H9 (cell line): Measurements from ENCODE around the gene CAMKK1. TPM values are rescaled to one million over a fixed set of nuclear protein-coding genes. Genes with fewer than 3 reads are reported as not detected.

Source experiments
- DNase-seq: peaks from one replicate; pipeline ENCODE4 v3.0.0-alpha.2; 2017
- H2AFZ ChIP-seq: one replicate; pipeline ENCODE4 v1.6.1; 2013; ENCODE audit warnings: mild to moderate bottlenecking, low read length, control low read depth, moderate library complexity
- H2AK5ac ChIP-seq: 2 replicates; pipeline ENCODE4 v1.6.1; 2013; ENCODE audit warnings: low read length, control low read depth, mixed read lengths; ENCODE audit not compliant: insufficient read length
- H2BK120ac ChIP-seq: one replicate; pipeline ENCODE4 v1.6.1; 2013; ENCODE audit warnings: low read depth, mild to moderate bottlenecking, low read length, control low read depth, inconsistent platforms; ENCODE audit not compliant: poor library complexity, severe bottlenecking
- H2BK12ac ChIP-seq: 2 replicates; pipeline ENCODE4 v1.6.1; 2013; ENCODE audit warnings: low read length, control low read depth, mixed read lengths, low read depth; ENCODE audit not compliant: insufficient read length
- H2BK15ac ChIP-seq: 2 replicates; pipeline ENCODE4 v1.6.1; 2013; ENCODE audit warnings: low read depth, low read length, control low read depth
- H2BK20ac ChIP-seq: one replicate; pipeline ENCODE4 v1.6.1; 2013; ENCODE audit warnings: low read depth, mild to moderate bottlenecking, low read length, control low read depth, inconsistent platforms; ENCODE audit not compliant: poor library complexity, severe bottlenecking
- H2BK5ac ChIP-seq: 2 replicates; pipeline ENCODE4 v1.6.1; 2013; ENCODE audit warnings: low read length, control low read depth, mixed read lengths; ENCODE audit not compliant: insufficient read length
- H3K14ac ChIP-seq: 2 replicates; pipeline ENCODE4 v1.6.1; 2013; ENCODE audit warnings: low read length, control low read depth; ENCODE audit not compliant: insufficient read depth
- H3K18ac ChIP-seq: 2 replicates; pipeline ENCODE4 v1.6.1; 2013; ENCODE audit warnings: low read depth, mild to moderate bottlenecking, mixed read lengths, low read length, control low read depth; ENCODE audit not compliant: insufficient read length
- H3K23ac ChIP-seq: 2 replicates; pipeline ENCODE4 v1.6.1; 2013; ENCODE audit warnings: low read length, control low read depth, mixed read lengths, low read depth; ENCODE audit not compliant: insufficient read length
- H3K23me2 ChIP-seq: 2 replicates; pipeline ENCODE4 v1.6.1; 2013; ENCODE audit warnings: low read depth, mild to moderate bottlenecking, mixed read lengths, low read length, control low read depth; ENCODE audit not compliant: insufficient read length, poor library complexity, severe bottlenecking
- H3K27ac ChIP-seq: 2 replicates; pipeline ENCODE4 v1.5.1; 2013; ENCODE audit warnings: low read length, control low read depth, mixed read lengths, low read depth; ENCODE audit not compliant: insufficient read length
- H3K27me3 ChIP-seq: 2 replicates; pipeline ENCODE4 v1.6.1; 2013; ENCODE audit warnings: low read length, control low read depth, inconsistent platforms; ENCODE audit not compliant: insufficient read depth
- H3K4ac ChIP-seq: 2 replicates; pipeline ENCODE4 v1.6.1; 2013; ENCODE audit warnings: low read depth, mild to moderate bottlenecking, control low read depth, inconsistent platforms, low read length, moderate library complexity
- H3K4me1 ChIP-seq: 2 replicates; pipeline ENCODE4 v1.6.1; 2013; ENCODE audit warnings: low read length, control low read depth, inconsistent platforms; ENCODE audit not compliant: insufficient read depth
- H3K4me2 ChIP-seq: 2 replicates; pipeline ENCODE4 v1.6.1; 2013; ENCODE audit warnings: low read length, control low read depth, mixed read lengths; ENCODE audit not compliant: insufficient read length, insufficient read depth
- H3K56ac ChIP-seq: 2 replicates; pipeline ENCODE4 v1.6.1; 2013; ENCODE audit warnings: low read depth, mild to moderate bottlenecking, mixed read lengths, low read length, control low read depth; ENCODE audit not compliant: insufficient read length
- H3K79me1 ChIP-seq: 2 replicates; pipeline ENCODE4 v1.6.1; 2013; ENCODE audit warnings: low read depth, mild to moderate bottlenecking, moderate library complexity, low read length, control low read depth, inconsistent platforms; ENCODE audit not compliant: insufficient read depth, poor library complexity, severe bottlenecking
- H3K79me2 ChIP-seq: 2 replicates; pipeline ENCODE4 v1.6.1; 2013; ENCODE audit warnings: low read length, control low read depth, inconsistent platforms; ENCODE audit not compliant: insufficient read depth
- H3K9ac ChIP-seq: 2 replicates; pipeline ENCODE4 v1.6.1; 2013; ENCODE audit warnings: low read length, control low read depth, mixed read lengths; ENCODE audit not compliant: insufficient read length; ENCODE audit errors: extremely low read depth
- H3K9me3 ChIP-seq: one replicate; pipeline ENCODE4 v1.6.1; 2013; ENCODE audit warnings: low read depth, low read length, inconsistent platforms; ENCODE audit not compliant: control insufficient read depth
- H3T11ph ChIP-seq: one replicate; pipeline ENCODE4 v1.6.1; 2013; ENCODE audit warnings: mild to moderate bottlenecking, low read length, control low read depth, inconsistent platforms
- H4K20me1 ChIP-seq: one replicate; pipeline ENCODE4 v1.6.1; 2013; ENCODE audit not compliant: control insufficient read depth, insufficient read length, insufficient read depth
- H4K5ac ChIP-seq: 2 replicates; pipeline ENCODE4 v1.6.1; 2013; ENCODE audit warnings: low read depth, mild to moderate bottlenecking, mixed read lengths, low read length, control low read depth; ENCODE audit not compliant: insufficient read length
- H4K8ac ChIP-seq: replicated peaks from 2 replicates; pipeline ENCODE4 v1.6.1; 2013; ENCODE audit warnings: low read length, control low read depth, mixed read lengths, low read depth; ENCODE audit not compliant: insufficient read length
- H4K91ac ChIP-seq: 2 replicates; pipeline ENCODE4 v1.6.1; 2013; ENCODE audit warnings: low read depth, mild to moderate bottlenecking, moderate library complexity, mixed read lengths, low read length, control low read depth; ENCODE audit not compliant: insufficient read length
- H3K27ac Mint-ChIP-seq, 3 experiments: 2 replicates in 2 of 3; 3 replicates in 1 of 3; pipeline ENCODE4 v1.8.0; 2020 to 2021; ENCODE audit warnings: mixed read lengths in 3 of 3, mild to moderate bottlenecking in 1 of 3, moderate library complexity in 1 of 3
- H3K27me3 Mint-ChIP-seq: 2 replicates; pipeline ENCODE4 v1.8.0; 2021; ENCODE audit warnings: low read depth, mild to moderate bottlenecking, moderate library complexity, mixed read lengths
- H3K36me3 Mint-ChIP-seq, 3 experiments: 2 replicates in 2 of 3; 3 replicates in 1 of 3; pipeline ENCODE4 v1.8.0; 2020 to 2021; ENCODE audit warnings: low read depth in 3 of 3, mixed read lengths in 3 of 3; ENCODE audit not compliant: insufficient read depth in 1 of 3
- H3K4me1 Mint-ChIP-seq, 2 experiments: 2 replicates each; pipeline ENCODE4 v1.8.0; 2020; ENCODE audit warnings: mixed read lengths in 2 of 2
- H3K4me3 Mint-ChIP-seq, 2 experiments: 2 replicates in 1 of 2; 3 replicates in 1 of 2; pipeline ENCODE4 v1.8.0; 2020 to 2021; ENCODE audit warnings: mild to moderate bottlenecking in 2 of 2, mixed read lengths in 2 of 2, moderate library complexity in 1 of 2
- H3K9me3 Mint-ChIP-seq, 2 experiments: 2 replicates in 1 of 2; 3 replicates in 1 of 2; pipeline ENCODE4 v1.8.0; 2020; ENCODE audit warnings: mild to moderate bottlenecking in 2 of 2, mixed read lengths in 2 of 2, moderate library complexity in 1 of 2
- WGBS: extraction: QIAGEN DNeasy Blood & Tissue Kit; methylation state at CpG from one replicate; pipeline ENCODE4 v1.1.7; 2013; ENCODE audit warnings: missing lambda C conversion rate, low lambda C conversion rate, mixed read lengths; ENCODE audit not compliant: insufficient read length; ENCODE audit errors: extremely low coverage; 5-methylcytosine and 5-hydroxymethylcytosine counted together
- total RNA-seq: library from RNA; stranded (reverse); gene quantifications from 2 replicates; pipeline ENCODE4 v1.2.1, GENCODE V29; 2021
- TF ChIP-seq, protein P1 (sequence below): fragments of 200-600 bp; sonication (generic); conservative IDR thresholded peaks from 3 replicates; pipeline ENCODE4 v1.8.0; 2021; ENCODE audit warnings: antibody characterized with exemption, mild to moderate bottlenecking

Gene CAMKK1
- total RNA-seq, 1 experiment from 2014 or later: 6.7 TPM

- Mint-ChIP-seq H3K4me3 (no peak overlapping the region), H3K9me3 (no peaks in the 10 kb centered on the region), H3K27me3 (no peaks in the 10 kb centered on the region), H3K27ac (peak overlapping the region in 1 of 3 experiments; percentile 87; a peak in 2 of 7 replicates), H3K36me3 (no peaks in the 10 kb centered on the region), H3K4me1 (peaks cover 13 to 38% of the 10 kb centered on the region in 2 experiments; a peak in 3 of 4 replicates)
- Histone ChIP-seq H4K20me1 (no peaks in the 10 kb centered on the region), H3K14ac (no peak overlapping the region; the same call in 1 of the 2 replicates), H2BK12ac (no peak overlapping the region), H3K79me2 (no peaks in the 10 kb centered on the region), H3K27ac (no peak overlapping the region), H3K79me1 (no peaks in the 10 kb centered on the region), H2BK5ac (no peak overlapping the region), H2BK20ac (no peak overlapping the region), H2BK15ac (no peak overlapping the region), H3K27me3 (no peaks in the 10 kb centered on the region), H3K56ac (no peak overlapping the region), H3T11ph (no peak overlapping the region), H3K4me2 (no peak overlapping the region), H3K9me3 (no peaks in the 10 kb centered on the region), H3K4ac (no peak overlapping the region), H3K4me1 (no peaks in the 10 kb centered on the region), H2BK120ac (no peak overlapping the region), H4K5ac (no peak overlapping the region), H3K23me2 (no peaks in the 10 kb centered on the region), H4K91ac (no peak overlapping the region), H2AK5ac (no peak overlapping the region), H3K23ac (no peak overlapping the region), H4K8ac (no peak overlapping the region), H2AFZ (no peak overlapping the region), H3K18ac (no peak overlapping the region), H3K9ac (no peak overlapping the region)
- whole genome bisulfite sequencing: no CpG with 5 or more reads among the region's 40 CpGs
- TF ChIP-seq, protein P1, sequence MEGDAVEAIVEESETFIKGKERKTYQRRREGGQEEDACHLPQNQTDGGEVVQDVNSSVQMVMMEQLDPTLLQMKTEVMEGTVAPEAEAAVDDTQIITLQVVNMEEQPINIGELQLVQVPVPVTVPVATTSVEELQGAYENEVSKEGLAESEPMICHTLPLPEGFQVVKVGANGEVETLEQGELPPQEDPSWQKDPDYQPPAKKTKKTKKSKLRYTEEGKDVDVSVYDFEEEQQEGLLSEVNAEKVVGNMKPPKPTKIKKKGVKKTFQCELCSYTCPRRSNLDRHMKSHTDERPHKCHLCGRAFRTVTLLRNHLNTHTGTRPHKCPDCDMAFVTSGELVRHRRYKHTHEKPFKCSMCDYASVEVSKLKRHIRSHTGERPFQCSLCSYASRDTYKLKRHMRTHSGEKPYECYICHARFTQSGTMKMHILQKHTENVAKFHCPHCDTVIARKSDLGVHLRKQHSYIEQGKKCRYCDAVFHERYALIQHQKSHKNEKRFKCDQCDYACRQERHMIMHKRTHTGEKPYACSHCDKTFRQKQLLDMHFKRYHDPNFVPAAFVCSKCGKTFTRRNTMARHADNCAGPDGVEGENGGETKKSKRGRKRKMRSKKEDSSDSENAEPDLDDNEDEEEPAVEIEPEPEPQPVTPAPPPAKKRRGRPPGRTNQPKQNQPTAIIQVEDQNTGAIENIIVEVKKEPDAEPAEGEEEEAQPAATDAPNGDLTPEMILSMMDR: no peak
- no peak for DNase-seq
These were observed 31.9 kb upstream of the CAMKK1 start for GRCh38 chr17:3924512-3925350.
